GF-D8 (cell line): ENCODE data around the gene RALA.
A peak's percentile ranks its signal among the peaks of the same experiment; 100 is the strongest.

ENCODE experiments used
- DNase-seq: peaks from one replicate; lab custom pipeline; 2025; lab: John Stamatoyannopoulos, UW

RALA gene, protein sequence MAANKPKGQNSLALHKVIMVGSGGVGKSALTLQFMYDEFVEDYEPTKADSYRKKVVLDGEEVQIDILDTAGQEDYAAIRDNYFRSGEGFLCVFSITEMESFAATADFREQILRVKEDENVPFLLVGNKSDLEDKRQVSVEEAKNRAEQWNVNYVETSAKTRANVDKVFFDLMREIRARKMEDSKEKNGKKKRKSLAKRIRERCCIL

DNA sequence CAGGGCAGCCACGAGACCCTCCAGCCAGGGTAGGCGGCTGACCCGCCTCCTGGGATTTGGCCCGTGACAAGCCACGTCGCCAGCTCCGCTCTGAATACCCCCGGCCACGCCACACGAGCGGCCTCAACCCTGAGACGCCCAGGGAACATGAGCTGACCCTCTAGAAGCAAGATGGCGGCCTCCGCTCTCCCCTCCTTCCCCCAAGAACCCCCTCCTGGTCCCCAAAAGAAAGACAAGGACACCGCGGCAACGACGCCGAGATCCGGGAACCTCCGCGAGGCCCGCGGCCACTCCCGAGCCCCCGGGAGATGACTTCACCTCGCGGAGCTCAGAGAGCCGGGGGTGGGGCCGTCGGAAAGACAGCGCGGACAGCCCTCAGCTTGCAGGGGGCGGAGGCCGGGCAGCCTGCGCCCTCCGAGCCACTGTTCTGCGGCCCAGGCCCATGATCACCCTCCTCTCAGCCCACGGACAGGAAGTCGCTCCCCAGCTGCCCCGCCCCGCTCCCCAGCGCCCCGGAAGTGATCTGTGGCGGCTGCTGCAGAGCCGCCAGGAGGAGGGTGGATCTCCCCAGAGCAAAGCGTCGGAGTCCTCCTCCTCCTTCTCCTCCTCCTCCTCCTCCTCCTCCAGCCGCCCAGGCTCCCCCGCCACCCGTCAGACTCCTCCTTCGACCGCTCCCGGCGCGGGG, at the start of gene RALA:
Gene RALA, plus strand, starts transcription at position 526 of the 685 bp plus-strand sequence. CDS start 63,096 bp downstream, outside the sequence.
- peak; percentile 80 for DNase-seq

DNA sequence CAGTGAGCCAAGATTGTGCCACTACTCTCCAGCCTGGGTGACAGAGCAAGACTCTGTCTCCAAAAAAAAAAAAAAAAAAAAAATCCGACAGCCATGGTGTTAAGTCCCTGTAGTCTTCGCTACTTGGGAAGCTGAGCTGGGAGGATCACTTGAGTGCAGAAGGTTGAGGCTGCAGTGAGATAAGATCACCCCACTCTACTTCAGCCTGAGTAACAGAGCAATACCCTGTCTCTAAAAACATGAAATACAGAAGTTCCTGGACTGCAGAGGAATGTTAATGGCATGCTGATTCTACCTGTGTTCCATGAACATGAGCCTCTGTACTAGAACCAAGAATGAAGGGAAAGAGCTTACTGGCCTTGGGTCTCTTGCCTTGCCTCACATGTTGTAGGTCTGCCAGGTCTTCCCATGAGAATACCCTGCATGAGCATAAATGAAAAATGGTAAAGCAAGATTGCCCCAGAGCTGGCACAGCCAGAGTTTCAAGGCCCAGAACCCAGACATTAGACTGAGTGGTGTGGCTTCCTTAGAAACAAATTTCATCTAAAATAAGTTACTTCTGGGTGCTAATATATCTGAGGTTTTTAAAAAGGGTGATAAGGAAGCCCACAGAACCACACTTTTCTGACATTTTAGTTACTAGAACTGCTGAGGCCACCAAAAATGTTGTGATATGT, 48.6 kb upstream of the RALA start:
- no peak for DNase-seq

DNA sequence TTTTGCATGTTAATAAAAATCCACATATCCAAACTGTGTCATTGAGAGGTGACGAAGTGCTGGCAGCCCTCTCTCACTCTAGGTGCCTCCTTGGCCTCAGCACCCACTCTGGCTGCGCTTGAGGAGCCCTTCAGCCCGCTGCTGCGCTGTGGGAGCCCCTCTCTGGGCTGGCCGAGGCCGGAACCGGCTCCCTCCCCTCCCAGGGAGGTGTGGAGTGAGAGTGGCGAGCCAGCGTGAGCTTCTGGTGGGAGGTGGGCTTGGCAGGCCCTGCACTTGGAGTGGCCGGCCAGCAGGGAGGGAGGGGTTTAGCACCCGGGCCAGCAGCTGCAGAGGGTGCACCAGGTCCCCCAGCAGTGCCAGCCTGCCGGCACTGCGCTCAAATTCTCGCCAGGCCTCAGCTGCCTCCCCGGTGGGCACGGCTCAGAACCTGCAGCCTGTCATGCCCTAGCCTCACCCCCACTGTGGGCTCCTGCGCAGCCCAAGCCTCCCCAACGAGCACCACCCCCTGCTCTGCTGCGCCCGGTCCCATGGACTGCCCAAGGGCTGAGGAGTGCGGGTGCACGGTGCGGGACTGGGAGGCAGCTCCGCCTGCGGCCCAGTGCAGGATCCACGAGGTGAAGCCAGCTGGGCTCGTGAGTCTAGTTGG, 46.0 kb upstream of the RALA start:
- no peak for DNase-seq

DNA sequence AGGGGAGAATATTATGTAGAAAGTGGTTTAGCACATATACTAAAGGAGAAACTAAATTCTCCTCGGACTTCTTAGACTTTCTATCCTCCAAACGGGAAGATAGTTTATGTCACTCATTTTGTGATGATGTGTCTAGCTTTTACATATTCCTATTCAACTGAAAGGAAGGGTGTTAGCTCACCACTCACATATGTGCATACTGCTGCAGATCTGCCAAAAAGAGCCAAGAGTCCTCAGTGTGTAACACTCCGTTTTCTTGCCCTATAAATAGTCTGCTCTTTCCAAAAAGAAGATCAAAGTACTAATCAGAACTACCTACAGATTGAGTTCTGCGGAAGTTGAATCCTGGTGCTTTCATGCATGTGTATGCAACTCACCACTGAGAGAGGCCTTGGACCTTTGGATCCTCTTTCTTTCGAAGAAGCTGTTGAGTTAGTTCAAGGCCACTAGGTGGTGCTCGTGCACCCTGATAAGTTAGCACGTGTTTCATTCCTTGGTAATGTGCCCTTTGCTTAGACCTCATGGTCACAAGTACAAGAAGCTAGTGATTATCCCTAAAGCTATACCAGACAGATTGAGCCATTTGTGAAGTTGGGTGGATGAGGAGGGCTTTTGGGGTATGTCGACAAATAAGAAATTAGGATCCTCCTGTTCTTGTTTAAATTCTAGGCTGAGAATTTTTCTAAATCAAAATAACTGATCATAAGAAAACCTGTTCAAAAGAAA, 43.1 kb upstream of the RALA start:
- peak; percentile 86 for DNase-seq

DNA sequence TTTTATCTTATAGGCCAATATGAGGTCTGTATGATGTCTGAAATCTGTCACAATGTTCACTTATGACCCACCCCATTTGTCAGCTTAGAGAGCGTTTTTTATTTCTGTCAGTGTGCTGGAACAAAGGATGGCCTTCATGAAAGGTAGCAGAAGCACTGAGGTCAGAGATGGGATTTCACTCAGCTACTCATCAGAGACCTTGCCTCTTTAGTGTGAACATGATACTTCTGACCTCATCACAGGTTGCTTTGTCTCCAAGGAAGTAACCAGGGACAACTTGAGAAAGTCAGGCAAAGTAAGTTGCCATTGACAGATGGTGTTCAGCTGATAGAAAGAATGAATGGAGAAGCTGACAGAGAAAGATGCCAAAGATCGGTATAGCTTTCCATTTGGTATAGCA, 40.8 kb upstream of the RALA start:
- no peak for DNase-seq

- no peak for DNase-seq
Measured at GRCh38 chr7:39583539-39583938, 39.8 kb upstream of the RALA start.

DNA sequence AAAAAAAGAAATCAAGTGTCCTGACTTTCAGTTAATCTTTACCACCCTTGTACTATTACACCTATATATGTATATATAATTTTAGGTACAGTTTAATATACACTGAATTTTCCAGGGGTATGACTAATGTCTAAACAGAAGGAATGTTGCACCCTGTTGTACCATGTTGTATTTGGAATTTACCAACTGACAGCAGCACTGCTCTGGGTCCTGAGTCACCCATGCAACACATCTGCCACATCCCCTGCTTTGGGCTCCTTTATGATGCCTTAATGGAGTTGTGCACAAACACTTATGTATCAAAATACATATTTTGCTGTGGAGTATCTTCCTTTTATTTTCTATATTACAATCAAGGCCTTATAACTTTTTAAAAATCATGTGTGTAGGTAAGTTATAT, 36.0 kb upstream of the RALA start:
- DNase-seq, result no peak

DNA sequence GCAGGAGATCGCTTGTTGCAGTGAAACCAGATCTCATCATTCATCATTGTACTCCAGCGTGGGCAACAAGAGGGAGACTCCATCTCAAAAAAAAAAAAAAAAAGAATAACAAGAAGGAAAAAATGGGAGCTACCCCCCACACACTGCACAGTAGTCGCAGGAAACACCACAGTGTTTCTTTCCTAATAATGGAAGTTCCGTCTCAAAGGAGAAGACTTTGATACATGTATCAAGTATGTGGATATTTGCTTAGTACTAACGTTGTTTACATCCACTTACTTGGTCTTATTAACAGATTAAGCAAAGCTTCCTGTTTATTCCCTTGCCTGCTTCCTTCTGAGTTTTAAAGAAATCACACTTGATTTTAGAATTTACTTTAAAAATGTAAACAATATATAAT, 35.0 kb upstream of the RALA start:
- DNase-seq, result no peak

DNA sequence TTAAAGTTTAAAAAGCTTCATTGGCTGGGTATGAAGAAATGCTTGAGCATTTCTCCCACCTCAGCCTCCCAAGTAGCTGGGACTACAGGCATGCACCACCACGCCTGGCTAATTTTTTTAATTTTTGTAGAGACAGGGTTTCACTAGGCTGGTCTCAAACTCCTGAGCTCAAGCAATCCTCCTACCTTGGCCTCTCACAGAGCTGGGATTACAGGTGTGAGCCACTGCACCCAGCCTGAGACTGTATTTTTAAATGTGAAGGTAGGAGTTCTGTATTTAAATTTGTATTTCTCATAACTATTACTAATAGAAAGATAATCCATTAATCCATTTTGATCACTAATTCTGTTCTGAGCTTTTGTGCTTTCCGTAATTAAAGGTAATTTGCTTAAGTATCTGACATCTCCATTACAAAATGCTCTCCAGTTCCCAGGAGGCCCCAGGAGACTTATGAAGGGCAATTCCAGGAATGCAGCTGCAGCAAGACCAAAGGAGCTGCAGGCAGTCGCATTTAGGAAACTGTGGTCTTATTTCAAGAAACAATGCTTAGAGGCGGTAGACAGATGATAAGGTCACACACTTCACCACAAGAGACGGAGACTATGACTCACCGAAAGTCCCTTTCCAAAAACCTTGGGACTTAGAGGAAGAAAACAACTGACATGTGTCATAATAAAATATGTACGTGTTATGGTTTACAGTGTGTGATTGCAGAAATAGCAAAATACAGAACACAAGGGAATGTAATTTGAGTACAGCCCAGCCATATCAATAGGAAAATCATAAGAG, 33.9 kb upstream of the RALA start:
- DNase-seq, result peak; percentile 97

GRCh38 chr7:39592586-39592985, 30.8 kb upstream of the RALA start:
- DNase-seq, result no peak

- DNase-seq, result no peak
Measured at GRCh38 chr7:39594988-39595620, 28.3 kb upstream of the RALA start.

- no peak for DNase-seq
Measured at GRCh38 chr7:39602351-39602750, 21.0 kb upstream of the RALA start.

DNA sequence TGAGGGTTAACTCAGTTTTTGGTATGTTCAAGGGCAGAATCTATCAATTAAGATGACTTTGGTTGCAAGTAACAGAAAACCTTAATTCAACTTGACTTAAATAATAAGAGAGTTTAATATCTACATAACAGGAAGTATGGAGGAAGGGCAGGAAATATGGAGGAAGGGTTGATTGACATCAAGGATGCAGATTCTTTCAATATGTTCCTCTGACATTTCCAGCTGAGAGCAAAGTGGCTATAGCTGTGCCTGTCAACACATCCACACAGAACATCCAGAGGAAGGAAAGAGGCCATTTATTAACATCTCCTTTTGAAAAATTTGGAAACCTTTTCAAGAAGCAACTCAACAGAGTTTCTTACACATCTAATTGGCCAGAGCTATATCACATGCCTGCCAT, 19.4 kb upstream of the RALA start:
- DNase-seq, result no peak

DNA sequence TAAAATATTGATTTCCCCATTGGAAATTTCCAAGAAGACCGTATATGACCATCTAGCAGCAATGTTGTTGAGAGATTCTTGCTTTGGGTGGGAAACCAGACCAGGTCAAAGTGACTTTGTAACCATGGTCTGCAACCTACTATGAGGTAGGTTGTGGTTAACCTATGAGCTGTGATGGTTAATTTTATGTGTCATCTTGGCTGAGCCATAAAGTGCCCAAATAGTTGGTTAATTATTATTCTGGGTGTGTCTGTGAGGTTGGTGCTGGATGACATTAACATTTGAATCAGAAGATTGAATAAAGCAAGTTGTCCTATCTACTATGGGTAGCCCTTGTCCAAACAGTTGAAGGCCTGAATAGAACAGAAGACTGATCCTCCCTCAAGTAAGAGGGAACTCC, 18.3 kb upstream of the RALA start:
- DNase-seq, result no peak

DNA sequence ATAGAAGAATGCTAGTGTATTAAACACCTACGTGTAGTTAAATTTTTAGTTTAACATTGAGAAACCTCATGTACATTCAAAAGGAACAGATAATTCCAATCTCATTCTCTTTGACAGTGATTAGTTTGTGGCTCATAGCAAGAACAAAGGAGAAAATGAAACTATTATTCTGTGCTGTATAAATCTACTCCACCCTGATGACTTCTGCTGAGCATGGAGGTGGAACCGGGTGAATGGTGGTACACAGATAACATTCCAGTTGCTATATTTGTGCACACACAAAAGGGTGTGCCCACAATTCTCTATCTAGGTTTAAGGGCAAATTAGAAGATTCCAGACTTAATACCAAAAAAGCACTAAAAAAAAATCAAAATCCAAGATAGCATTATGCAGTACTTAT, 17.0 kb upstream of the RALA start:
- DNase-seq, result no peak

GRCh38 chr7:39606941-39607340, 16.4 kb upstream of the RALA start:
- no peak for DNase-seq

- DNase-seq, result no peak
Measured at GRCh38 chr7:39607865-39608264, 15.5 kb upstream of the RALA start.

GRCh38 chr7:39608278-39608677, 15.1 kb upstream of the RALA start:
- peak; percentile 65 for DNase-seq

GRCh38 chr7:39609113-39609934, 14.0 kb upstream of the RALA start:
- no peak for DNase-seq

DNA sequence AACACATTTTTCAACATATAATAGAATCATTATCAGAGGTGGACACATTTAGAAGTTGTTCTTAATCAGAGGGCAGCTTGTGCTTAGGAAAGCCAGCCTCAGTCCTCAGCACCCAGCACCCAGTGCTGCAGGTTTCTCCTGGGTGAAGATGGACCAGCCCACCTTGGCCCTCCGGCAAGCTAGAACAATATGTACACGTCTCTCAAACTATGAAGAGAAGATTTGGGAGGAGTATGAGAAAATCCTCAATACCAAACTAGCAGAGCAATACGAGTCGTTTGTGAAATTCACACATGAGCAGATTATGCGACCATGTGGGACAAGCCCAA, 13.5 kb upstream of the RALA start:
- DNase-seq, result no peak
